Hepatic stellate cell (primary cell): ENCODE results near the gene DNAJC5G.
A peak's percentile ranks its signal among the peaks of the same experiment; 100 is the strongest.

Experiments used
- DNase-seq: peaks from one replicate; pipeline ENCODE4 v3.0.0; 2011; ENCODE audit warnings: low spot score

DNAJC5G gene

GRCh38 chr2:27275211-27276150 lies at the start of gene DNAJC5G:
Gene DNAJC5G, plus strand, starts transcription at chr2:27275433. Its CDS starts 1,296 bp downstream, at chr2:27276729.
- DNase-seq = no peak

- no peak for DNase-seq
Measured at GRCh38 chr2:27225526-27225925, 49.7 kb upstream of the DNAJC5G start.

- no peak for DNase-seq
Measured at GRCh38 chr2:27227501-27227900, 47.7 kb upstream of the DNAJC5G start.

- no peak for DNase-seq
Measured at GRCh38 chr2:27231921-27232320, 43.3 kb upstream of the DNAJC5G start.

- no peak for DNase-seq
Measured at GRCh38 chr2:27233341-27233740, 41.9 kb upstream of the DNAJC5G start.

- DNase-seq = no peak
Measured at GRCh38 chr2:27236136-27236535, 39.1 kb upstream of the DNAJC5G start.

GRCh38 chr2:27236626-27237025 lies 38.6 kb upstream of the DNAJC5G start:
- no peak for DNase-seq

GRCh38 chr2:27237341-27237945 lies 37.8 kb upstream of the DNAJC5G start:
- no peak for DNase-seq

GRCh38 chr2:27238976-27239375 lies 36.3 kb upstream of the DNAJC5G start:
- DNase-seq = no peak

GRCh38 chr2:27240406-27240805 lies 34.8 kb upstream of the DNAJC5G start:
- no peak for DNase-seq

- DNase-seq = no peak
Measured at GRCh38 chr2:27241761-27242613, 33.2 kb upstream of the DNAJC5G start.

GRCh38 chr2:27242614-27242951 lies 32.6 kb upstream of the DNAJC5G start:
- DNase-seq = no peak

GRCh38 chr2:27243391-27244130 lies 31.7 kb upstream of the DNAJC5G start:
- no peak for DNase-seq

GRCh38 chr2:27245116-27245515 lies 30.1 kb upstream of the DNAJC5G start:
- DNase-seq = no peak

- no peak for DNase-seq
Measured at GRCh38 chr2:27245626-27246025, 29.6 kb upstream of the DNAJC5G start.

GRCh38 chr2:27247893-27248292 lies 27.3 kb upstream of the DNAJC5G start:
- DNase-seq = no peak

- peak; percentile 65 for DNase-seq
Measured at GRCh38 chr2:27249159-27249890, 25.9 kb upstream of the DNAJC5G start.

- peak; percentile 69 for DNase-seq
Measured at GRCh38 chr2:27249891-27250651, 25.2 kb upstream of the DNAJC5G start.

GRCh38 chr2:27250652-27251379 lies 24.4 kb upstream of the DNAJC5G start:
- no peak for DNase-seq

GRCh38 chr2:27251766-27252165 lies 23.5 kb upstream of the DNAJC5G start:
- DNase-seq = no peak
